HT1080 (cell line): ENCODE results near the gene CAMTA1. TPM values are rescaled to one million over a fixed set of nuclear protein-coding genes. Genes with fewer than 3 reads are reported as not detected.

Experiments used
- DNase-seq: peaks from one replicate; pipeline ENCODE4 v3.0.0-alpha.2; 2015; ENCODE audit warnings: low read depth
- total RNA-seq: library from RNA; depleted of rRNA; stranded (reverse); fragments of >200 nt; shearing (Covaris generic); gene quantifications from 2 replicates; pipeline ENCODE4 v1.2.3, GENCODE V29; 2014

Gene CAMTA1
- total RNA-seq, 1 experiment from 2014 or later = 59.2 TPM

GRCh38 chr1:7483634-7484383 is 698.6 kb downstream of the CAMTA1 start:
- no peak for DNase-seq

GRCh38 chr1:7485086-7485780 is 700.0 kb downstream of the CAMTA1 start:
- DNase-seq = no peak

GRCh38 chr1:7485826-7486225 is 700.6 kb downstream of the CAMTA1 start:
- no peak for DNase-seq

GRCh38 chr1:7487766-7488474 is 702.7 kb downstream of the CAMTA1 start:
- no peak for DNase-seq

- DNase-seq = no peak
Observed at GRCh38 chr1:7488475-7488842, 703.2 kb downstream of the CAMTA1 start.

- DNase-seq = no peak
Observed at GRCh38 chr1:7489586-7489985, 704.3 kb downstream of the CAMTA1 start.

- no peak for DNase-seq
Observed at GRCh38 chr1:7490576-7490975, 705.3 kb downstream of the CAMTA1 start.

GRCh38 chr1:7491109-7491817 is 706.0 kb downstream of the CAMTA1 start:
- no peak for DNase-seq

- no peak for DNase-seq
Observed at GRCh38 chr1:7491818-7492173, 706.5 kb downstream of the CAMTA1 start.

- DNase-seq = no peak
Observed at GRCh38 chr1:7493711-7494454, 708.6 kb downstream of the CAMTA1 start.

- no peak for DNase-seq
Observed at GRCh38 chr1:7495962-7496361, 710.7 kb downstream of the CAMTA1 start.

GRCh38 chr1:7497107-7497637 is 711.9 kb downstream of the CAMTA1 start:
- no peak for DNase-seq

- no peak for DNase-seq
Observed at GRCh38 chr1:7500381-7501083, 715.3 kb downstream of the CAMTA1 start.

- no peak for DNase-seq
Observed at GRCh38 chr1:7501084-7501491, 715.8 kb downstream of the CAMTA1 start.

GRCh38 chr1:7501723-7502603 is 716.7 kb downstream of the CAMTA1 start:
- no peak for DNase-seq

- DNase-seq = no peak
Observed at GRCh38 chr1:7503691-7504437, 718.6 kb downstream of the CAMTA1 start.

GRCh38 chr1:7504438-7504720 is 719.1 kb downstream of the CAMTA1 start:
- DNase-seq = no peak

- no peak for DNase-seq
Observed at GRCh38 chr1:7505094-7505770, 720.0 kb downstream of the CAMTA1 start.
